Stimulated activated CD4-positive, alpha-beta T cell treated with anti-CD3 and anti-CD28 coated beads, TNF-alpha, amount 100 ng/mL, for 4 hours (primary cell): Measurements from ENCODE around the gene ARL4A.

Source experiments
- DNase-seq, 3 experiments: peaks; one replicate each; pipeline ENCODE4 v3.0.0-alpha.2; 2020; ENCODE audit warnings: low read depth in 3 of 3

Gene ARL4A

GRCh38 chr7:12725575-12726316 is 38.3 kb downstream of the ARL4A start:
- DNase-seq: no peak

- no peak for DNase-seq
These were observed 39.5 kb downstream of the ARL4A start for GRCh38 chr7:12726908-12727307.

- DNase-seq: no peak
These were observed 40.2 kb downstream of the ARL4A start for GRCh38 chr7:12727455-12728191.

- no peak for DNase-seq
These were observed 40.7 kb downstream of the ARL4A start for GRCh38 chr7:12728192-12728538.

GRCh38 chr7:12729112-12729511 is 41.7 kb downstream of the ARL4A start:
- no peak for DNase-seq

GRCh38 chr7:12730523-12730922 is 43.1 kb downstream of the ARL4A start:
- DNase-seq: no peak

GRCh38 chr7:12731214-12731656 is 43.8 kb downstream of the ARL4A start:
- no peak for DNase-seq

- DNase-seq: no peak
These were observed 44.3 kb downstream of the ARL4A start for GRCh38 chr7:12731775-12732174.

- no peak for DNase-seq
These were observed 45.0 kb downstream of the ARL4A start for GRCh38 chr7:12732428-12732827.

- no peak for DNase-seq
These were observed 48.5 kb downstream of the ARL4A start for GRCh38 chr7:12735923-12736322.

GRCh38 chr7:12737373-12737772 is 49.9 kb downstream of the ARL4A start:
- no peak for DNase-seq

- DNase-seq: no peak
These were observed 50.4 kb downstream of the ARL4A start for GRCh38 chr7:12737836-12738235.

- DNase-seq: no peak
These were observed 51.2 kb downstream of the ARL4A start for GRCh38 chr7:12738665-12739064.
